Muscle layer of duodenum (tissue), 2 donors: Measurements from ENCODE around the gene SYNE4.
"Not testable (repeated sequence)": the region's sequence is repeated elsewhere in the genome, so short reads cannot be mapped to it uniquely, and the experiment has no call there.

Source experiments
- H3K27ac ChIP-seq: one replicate; pipeline ENCODE4 v1.7.0; 2013; ENCODE audit warnings: mild to moderate bottlenecking, low read length
- H3K27me3 ChIP-seq: one replicate; pipeline ENCODE4 v1.7.0; 2013; ENCODE audit warnings: low read depth, mild to moderate bottlenecking, control low read depth, low read length
- H3K36me3 ChIP-seq, 2 donors: one replicate each; pipeline ENCODE4 v1.7.0; 2013; ENCODE audit warnings: low read length in 2 of 2, control low read depth in 1 of 2, mild to moderate bottlenecking in 1 of 2; ENCODE audit not compliant: insufficient read depth in 2 of 2, control insufficient read depth in 1 of 2
- H3K4me1 ChIP-seq, 2 donors: one replicate each; pipeline ENCODE4 v1.7.0; 2013; ENCODE audit warnings: low read length in 2 of 2, mild to moderate bottlenecking in 2 of 2, control low read depth in 1 of 2, moderate library complexity in 1 of 2; ENCODE audit not compliant: insufficient read depth in 2 of 2, control insufficient read depth in 1 of 2
- H3K4me3 ChIP-seq, 2 donors: one replicate each; pipeline ENCODE4 v1.7.0; 2013; ENCODE audit warnings: low read length in 2 of 2, low read depth in 1 of 2, mild to moderate bottlenecking in 1 of 2
- H3K9me3 ChIP-seq, 2 donors: one replicate each; pipeline ENCODE4 v1.7.0; 2013; ENCODE audit warnings: low read length in 2 of 2, control low read depth in 1 of 2, mild to moderate bottlenecking in 1 of 2; ENCODE audit not compliant: control insufficient read depth in 1 of 2
- donor health status: healthy.

SYNE4 gene

GRCh38 chr19:36041092-36041491, 32.5 kb upstream of the SYNE4 start:
- H3K27me3 ChIP-seq, H3K4me3 ChIP-seq, H3K36me3 ChIP-seq, H3K9me3 ChIP-seq: not testable (repeated sequence)
- H3K4me1 ChIP-seq = peaks cover 4 to 27% of the 10 kb centered on the region in 2 donors
- peak overlapping the region; percentile 45 for H3K27ac ChIP-seq

- H3K36me3 ChIP-seq = peaks cover 3 to 9% of the 10 kb centered on the region in 2 donors
- no peaks in the 10 kb centered on the region for H3K9me3 ChIP-seq
- H3K27ac ChIP-seq = no peak overlapping the region
- peaks cover 4 to 24% of the 10 kb centered on the region in 2 donors for H3K4me1 ChIP-seq
- H3K4me3 ChIP-seq = no peak overlapping the region
- H3K27me3 ChIP-seq = no peaks in the 10 kb centered on the region
Measured at GRCh38 chr19:36040495-36040894, 31.9 kb upstream of the SYNE4 start.

DNA sequence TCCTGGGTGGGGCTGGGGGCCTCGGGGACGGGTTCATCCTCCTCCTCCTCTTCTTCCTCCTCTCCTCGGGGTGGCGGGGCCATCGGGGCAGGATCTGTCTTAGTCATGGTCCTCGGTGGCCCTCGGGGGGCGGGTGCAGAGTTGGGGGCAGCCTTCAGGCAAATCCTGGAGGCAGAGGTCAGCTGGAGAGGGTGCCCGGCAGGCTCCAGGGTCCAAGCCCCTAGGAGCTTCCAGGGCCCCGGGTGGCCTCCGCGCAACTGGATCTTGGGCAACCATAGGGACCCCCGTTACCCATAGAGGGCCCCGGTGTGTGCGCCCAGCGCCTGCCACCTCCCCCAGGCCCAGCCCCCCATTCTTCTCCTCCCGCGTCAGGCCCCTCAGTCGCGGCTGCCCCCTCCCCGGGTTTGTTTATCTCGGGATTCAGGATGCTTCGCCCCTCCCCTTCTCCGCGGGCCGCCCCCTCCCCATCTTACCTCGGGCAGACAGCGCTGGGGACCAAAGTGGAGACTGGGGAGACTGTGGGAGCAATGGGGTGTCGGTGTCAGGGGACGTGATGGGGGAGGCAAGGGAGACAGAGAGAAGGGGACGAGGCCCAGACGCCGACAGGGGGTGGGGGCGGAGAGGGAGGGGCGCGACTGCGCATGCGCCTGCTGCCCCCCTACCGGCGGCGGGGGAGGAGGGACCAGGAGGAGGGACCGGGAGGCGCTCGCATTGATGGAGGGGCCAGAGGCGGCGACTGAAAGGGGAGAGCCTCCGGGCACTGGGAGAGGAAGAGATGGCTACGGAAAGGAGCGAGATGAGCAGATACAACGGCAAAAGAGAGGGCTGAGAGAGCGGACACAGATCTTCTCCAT, 23.9 kb upstream of the SYNE4 start, which contains the start of gene CLIP3:
TSS of gene CLIP3 (minus strand) at position 623 of the 854 bp plus-strand sequence. CDS start at position 107, 516 bp downstream.
- no peaks in the 10 kb centered on the region for H3K27me3 ChIP-seq
- no peaks in the 10 kb centered on the region for H3K9me3 ChIP-seq
- peak within 1 kb of the TSS; percentile 51 to 82 for H3K4me3 ChIP-seq
- H3K4me1 ChIP-seq = peaks cover 0 to 9% of the 10 kb centered on the region in 2 donors
- H3K36me3 ChIP-seq = peaks cover 5 to 11% of the 10 kb centered on the region in 2 donors
- no peak within 1 kb of the TSS for H3K27ac ChIP-seq

GRCh38 chr19:36031308-36031707, 22.7 kb upstream of the SYNE4 start:
- no peak overlapping the region for H3K27ac ChIP-seq
- H3K4me1 ChIP-seq = peaks cover 0 to 9% of the 10 kb centered on the region in 2 donors
- no peaks in the 10 kb centered on the region for H3K9me3 ChIP-seq
- H3K27me3 ChIP-seq = no peaks in the 10 kb centered on the region
- H3K4me3 ChIP-seq = no peak overlapping the region
- H3K36me3 ChIP-seq = peaks cover 5 to 22% of the 10 kb centered on the region in 2 donors

GRCh38 chr19:36030264-36031148, 21.9 kb upstream of the SYNE4 start:
- H3K27me3 ChIP-seq = no peaks in the 10 kb centered on the region
- no peak overlapping the region for H3K27ac ChIP-seq
- H3K36me3 ChIP-seq = peaks cover 10 to 30% of the 10 kb centered on the region in 2 donors
- peaks cover 0 to 9% of the 10 kb centered on the region in 2 donors for H3K4me1 ChIP-seq
- no peak overlapping the region for H3K4me3 ChIP-seq
- H3K9me3 ChIP-seq = no peaks in the 10 kb centered on the region

- no peaks in the 10 kb centered on the region for H3K9me3 ChIP-seq
- H3K27ac ChIP-seq = no peak overlapping the region
- peaks cover 5 to 31% of the 10 kb centered on the region in 2 donors for H3K36me3 ChIP-seq
- H3K4me1 ChIP-seq = peaks cover 0 to 9% of the 10 kb centered on the region in 2 donors
- H3K4me3 ChIP-seq = no peak overlapping the region
- no peaks in the 10 kb centered on the region for H3K27me3 ChIP-seq
Measured at GRCh38 chr19:36028313-36029041, 19.9 kb upstream of the SYNE4 start.

GRCh38 chr19:36027696-36028095, 19.1 kb upstream of the SYNE4 start:
- Histone ChIP-seq H3K27me3 (no peaks in the 10 kb centered on the region), H3K36me3 (peaks cover 5 to 37% of the 10 kb centered on the region in 2 donors), H3K4me3 (no peak overlapping the region), H3K27ac (no peak overlapping the region), H3K4me1 (peaks cover 0 to 4% of the 10 kb centered on the region in 2 donors), H3K9me3 (no peaks in the 10 kb centered on the region)

DNA sequence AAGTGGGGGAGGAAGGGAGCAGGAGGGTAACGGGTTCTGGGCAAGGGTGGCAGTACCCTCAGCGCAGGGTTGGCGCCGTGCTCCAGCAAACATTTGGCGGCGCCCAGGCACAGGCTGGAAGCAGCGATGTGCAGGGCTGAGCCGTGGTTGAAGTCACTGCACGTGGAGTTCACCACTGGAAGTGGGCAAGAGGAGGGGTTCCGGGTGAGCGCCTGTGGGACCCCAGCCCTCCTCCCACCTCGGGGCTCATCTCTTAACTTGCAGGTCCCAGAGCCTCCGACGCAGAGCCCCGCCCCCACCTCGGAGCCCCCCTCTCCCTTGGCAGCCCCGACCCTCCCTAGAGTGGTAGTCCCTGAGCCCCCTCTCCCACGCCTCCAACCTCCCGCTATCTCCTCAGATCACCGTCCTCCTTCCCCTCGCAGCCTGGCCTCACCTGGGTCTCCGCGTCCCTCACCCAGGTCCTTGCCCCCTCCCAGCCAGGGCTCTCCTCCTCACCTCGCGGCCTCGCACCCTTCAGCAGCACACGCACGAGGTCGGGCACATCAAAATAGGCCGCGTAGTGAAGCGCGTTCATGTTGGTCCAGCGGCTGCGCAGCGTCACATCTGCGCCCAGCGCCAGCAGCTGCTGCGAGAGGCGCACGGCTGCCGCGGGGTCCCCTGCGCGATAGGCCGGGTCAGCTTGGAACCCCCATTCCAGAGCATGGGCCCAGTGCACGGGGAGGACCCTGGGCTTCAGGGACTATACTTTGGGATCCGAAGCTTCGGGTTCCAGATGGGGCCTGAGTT, 17.7 kb upstream of the SYNE4 start:
- Histone ChIP-seq H3K36me3 (peaks cover 10 to 47% of the 10 kb centered on the region in 2 donors), H3K27me3 (no peaks in the 10 kb centered on the region), H3K4me1 (no peaks in the 10 kb centered on the region), H3K4me3 (no peak overlapping the region), H3K27ac (no peak overlapping the region), H3K9me3 (no peaks in the 10 kb centered on the region)

GRCh38 chr19:36025541-36025940, 16.9 kb upstream of the SYNE4 start:
- Histone ChIP-seq H3K4me1 (no peaks in the 10 kb centered on the region), H3K36me3 (peaks cover 10 to 54% of the 10 kb centered on the region in 2 donors), H3K4me3 (no peak overlapping the region), H3K27me3 (no peaks in the 10 kb centered on the region), H3K9me3 (no peaks in the 10 kb centered on the region), H3K27ac (no peak overlapping the region)

- H3K9me3 ChIP-seq = no peaks in the 10 kb centered on the region
- H3K27ac ChIP-seq = no peak overlapping the region
- no peaks in the 10 kb centered on the region for H3K4me1 ChIP-seq
- H3K36me3 ChIP-seq = peaks cover 10 to 55% of the 10 kb centered on the region in 2 donors
- no peaks in the 10 kb centered on the region for H3K27me3 ChIP-seq
- no peak overlapping the region for H3K4me3 ChIP-seq
Measured at GRCh38 chr19:36023432-36023831, 14.8 kb upstream of the SYNE4 start.
